Common myeloid progenitor, CD34-positive (primary cell): ENCODE data around the gene MMRN2.

ENCODE experiments used
- CTCF ChIA-PET: fragments of 350-600 bp; sonication (Branson Sonifier 250); formaldehyde crosslinking; loops from one replicate; lab custom pipeline; 2021; ENCODE audit warnings: antibody characterized with exemption; lab: Charles Lee
- POLR2A ChIA-PET: fragments of 350-600 bp; sonication (Branson Sonifier 250); formaldehyde crosslinking; loops from one replicate; lab custom pipeline; 2021; ENCODE audit warnings: antibody characterized with exemption; lab: Charles Lee
- DNase-seq, 3 donors: peaks; one replicate each; pipeline versions ENCODE4 v3.0.0 to v3.0.0-alpha.2; 2013
- H3K27ac ChIP-seq, 2 experiments: 1 replicate in 1 of 2; 2 replicates in 1 of 2; pipeline ENCODE4 v1.7.0; 2013; ENCODE audit warnings: inconsistent platforms in 2 of 2, low read length in 2 of 2, mild to moderate bottlenecking in 2 of 2, low read depth in 1 of 2, moderate library complexity in 1 of 2; ENCODE audit not compliant: severe bottlenecking in 2 of 2, insufficient read depth in 1 of 2, poor library complexity in 1 of 2
- H3K27me3 ChIP-seq, 5 experiments: replicated peaks in 2 of 5; 1 replicate in 3 of 5; 2 replicates in 2 of 5; pipeline versions ENCODE4 v1.6.1 to v1.7.0; 2013; ENCODE audit warnings: low read length in 4 of 5, mild to moderate bottlenecking in 2 of 5, moderate library complexity in 2 of 5, inconsistent platforms in 1 of 5; ENCODE audit not compliant: insufficient read depth in 5 of 5, control insufficient read depth in 4 of 5
- H3K36me3 ChIP-seq, 4 experiments: 1 replicate in 2 of 4; 2 replicates in 2 of 4; pipeline versions ENCODE4 v1.6.1 to v1.7.0; 2013; ENCODE audit warnings: low read length in 3 of 4, control low read depth in 1 of 4, mild to moderate bottlenecking in 1 of 4; ENCODE audit not compliant: control insufficient read depth in 4 of 4, insufficient read depth in 4 of 4
- H3K4me1 ChIP-seq, 4 experiments: 1 replicate in 3 of 4; 2 replicates in 1 of 4; pipeline versions ENCODE4 v1.6.1 to v1.7.1; 2013; ENCODE audit warnings: low read length in 3 of 4, mild to moderate bottlenecking in 3 of 4, control low read depth in 1 of 4, inconsistent platforms in 1 of 4, moderate library complexity in 1 of 4; ENCODE audit not compliant: control insufficient read depth in 4 of 4, insufficient read depth in 4 of 4; ENCODE audit errors: control extremely low read depth in 1 of 4
- H3K4me3 ChIP-seq, 7 experiments: 1 replicate in 4 of 7; 2 replicates in 3 of 7; pipeline versions ENCODE4 v1.5.1 to v1.7.0; 2013; ENCODE audit warnings: mild to moderate bottlenecking in 7 of 7, low read length in 6 of 7, moderate library complexity in 6 of 7, inconsistent platforms in 2 of 7, low read depth in 2 of 7, control low read depth in 1 of 7; ENCODE audit not compliant: insufficient read depth in 4 of 7, control insufficient read depth in 1 of 7; ENCODE audit errors: extremely low read depth in 1 of 7
- H3K9me3 ChIP-seq, 5 experiments: 1 replicate in 4 of 5; 2 replicates in 1 of 5; pipeline versions ENCODE4 v1.6.1 to v1.7.1; 2013; ENCODE audit warnings: low read length in 4 of 5, mild to moderate bottlenecking in 2 of 5, inconsistent platforms in 1 of 5, low read depth in 1 of 5, moderate library complexity in 1 of 5; ENCODE audit not compliant: control insufficient read depth in 4 of 5, insufficient read depth in 2 of 5; ENCODE audit errors: control extremely low read depth in 1 of 5
- WGBS: methylation state at CpG from one replicate; pipeline ENCODE4 v1.1.5; 2013; ENCODE audit not compliant: insufficient coverage; 5-methylcytosine and 5-hydroxymethylcytosine counted together

The MMRN2 gene

DNA sequence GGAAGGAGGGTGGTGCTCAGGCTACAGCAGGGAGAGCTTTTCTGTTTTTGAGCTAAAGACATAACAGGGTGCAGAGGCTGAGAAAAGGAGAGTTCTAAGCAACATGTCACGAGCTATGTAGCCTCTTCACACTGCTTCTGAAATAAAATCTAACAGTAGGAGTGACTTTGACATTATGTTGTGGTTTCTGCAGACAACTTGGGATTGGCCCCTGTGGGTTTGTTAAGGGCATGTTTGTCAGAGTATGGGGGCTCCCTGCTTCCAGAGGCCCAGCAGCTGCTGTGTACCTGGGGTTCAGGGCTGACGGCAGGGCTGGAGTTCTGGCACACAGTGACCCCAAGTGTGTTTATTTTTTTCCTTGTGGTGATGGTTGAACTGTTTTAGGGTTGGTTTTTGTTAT is 24.7 kb downstream of the MMRN2 start:
- H3K27me3 ChIP-seq: no peaks in the 10 kb centered on the region
- 95% methylated on average over 2 of the region's 2 CpGs for WGBS
- H3K4me1 ChIP-seq: no peaks in the 10 kb centered on the region
- CTCF ChIA-PET: no interaction called here
- H3K9me3 ChIP-seq: no peaks in the 10 kb centered on the region
- H3K27ac ChIP-seq: no peak overlapping the region
- POLR2A ChIA-PET: no interaction called here
- no peaks in the 10 kb centered on the region for H3K36me3 ChIP-seq
- no peak overlapping the region for H3K4me3 ChIP-seq
- no peak for DNase-seq

DNA sequence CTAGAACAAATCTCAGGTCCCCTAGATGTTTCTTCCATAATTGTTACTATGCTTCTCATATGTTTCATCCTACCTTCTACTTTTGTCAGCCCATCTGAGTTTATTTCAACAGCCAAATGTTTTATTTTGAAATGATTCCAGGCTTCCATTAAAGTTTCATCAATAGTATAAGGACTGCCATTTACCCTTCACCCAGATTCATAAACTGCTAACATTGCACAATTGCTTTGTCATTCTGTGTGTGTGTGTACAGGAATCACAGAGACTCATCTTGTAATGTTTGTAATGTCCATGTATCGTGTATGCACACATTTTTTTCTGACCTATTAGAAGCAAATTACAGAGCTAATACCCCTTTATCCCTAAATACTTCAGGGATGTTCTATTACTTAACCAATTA is 25.5 kb downstream of the MMRN2 start:
- WGBS: no CpG with 5 or more reads among the region's 1 CpG
- CTCF ChIA-PET: no interaction called here

DNA sequence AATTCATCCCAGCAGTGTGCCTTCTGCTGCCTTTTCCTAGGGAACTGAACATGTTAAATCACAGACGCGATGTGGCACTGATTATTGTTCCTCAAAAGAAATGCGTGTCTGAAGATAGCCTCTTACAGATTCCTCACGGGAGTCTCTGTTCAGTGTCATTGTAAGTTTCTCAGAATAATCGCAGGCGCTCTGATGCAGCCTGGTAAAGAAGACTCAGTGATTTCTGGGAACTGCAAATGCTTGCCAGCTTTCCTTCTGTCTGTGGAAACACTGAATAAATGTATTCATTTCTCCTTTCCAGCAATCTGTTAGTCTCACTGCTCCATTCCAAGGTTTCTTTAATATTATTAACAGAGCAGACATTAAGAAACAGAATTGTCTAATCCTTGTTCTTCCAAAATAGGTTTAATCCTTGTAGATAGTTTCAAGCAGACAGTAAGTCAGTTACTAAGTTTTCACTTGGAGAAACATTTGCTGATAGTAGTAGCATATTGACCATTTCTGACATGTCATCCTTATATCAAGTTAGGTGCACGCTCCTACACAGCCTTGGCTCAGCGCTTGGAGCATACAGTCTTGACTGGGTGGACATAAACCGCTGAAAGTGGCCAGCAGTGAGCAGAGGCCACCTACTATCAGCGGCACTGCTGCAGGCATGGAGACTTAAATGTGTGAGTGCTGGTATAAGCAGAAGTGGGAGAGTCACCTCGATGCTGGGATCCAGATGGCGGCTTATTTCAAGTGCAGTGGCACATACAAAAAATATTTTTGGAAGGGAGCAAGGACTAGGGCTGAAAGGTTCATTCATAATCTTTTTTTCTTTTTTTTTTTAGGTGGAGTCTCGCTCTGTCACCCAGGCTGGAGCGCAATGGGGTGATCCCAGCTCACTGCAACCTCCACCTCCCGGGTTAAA is 27.7 kb downstream of the MMRN2 start:
- H3K27me3 ChIP-seq: no peaks in the 10 kb centered on the region
- WGBS: 95% methylated on average over 13 of the region's 15 CpGs
- DNase-seq: no peak
- H3K4me1 ChIP-seq: no peaks in the 10 kb centered on the region
- no peak overlapping the region for H3K4me3 ChIP-seq
- no peaks in the 10 kb centered on the region for H3K36me3 ChIP-seq
- CTCF ChIA-PET: interaction anchor here (2.2 kb wide), 1 partner anchor 9 kb away, joined by 9 read pairs; no protein-coding TSS in a partner anchor
- no peak overlapping the region for H3K27ac ChIP-seq
- H3K9me3 ChIP-seq: no peaks in the 10 kb centered on the region
- POLR2A ChIA-PET: no interaction called here

More for the DNA sequence above, 25.5 kb downstream of the MMRN2 start:
- no peak overlapping the region for H3K27ac ChIP-seq
- no peaks in the 10 kb centered on the region for H3K36me3 ChIP-seq
- H3K9me3 ChIP-seq: no peaks in the 10 kb centered on the region
- POLR2A ChIA-PET: no interaction called here
- H3K4me1 ChIP-seq: no peaks in the 10 kb centered on the region
- DNase-seq: no peak
- no peaks in the 10 kb centered on the region for H3K27me3 ChIP-seq
- H3K4me3 ChIP-seq: no peak overlapping the region

DNA sequence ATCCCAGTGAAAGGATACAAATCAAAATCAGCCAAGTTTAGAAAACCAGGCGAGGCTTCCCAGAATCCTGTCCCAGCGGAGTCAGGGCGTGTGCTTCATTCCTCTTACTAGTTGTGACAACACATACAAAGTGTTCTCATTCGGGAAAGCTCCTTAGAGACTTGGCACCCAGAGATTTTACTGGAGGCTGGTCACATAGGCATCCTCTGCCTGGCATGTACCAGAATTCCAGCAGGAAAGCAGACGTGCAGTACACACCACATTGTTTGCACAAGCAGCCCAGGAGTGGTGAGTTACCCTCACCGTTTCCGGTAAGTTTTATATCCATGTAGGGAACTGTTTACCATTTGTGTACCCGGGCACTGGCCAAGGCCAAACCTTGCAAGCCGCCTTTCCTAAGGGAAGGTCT is 34.9 kb downstream of the MMRN2 start:
- POLR2A ChIA-PET: no interaction called here
- Histone ChIP-seq H3K9me3 (no peaks in the 10 kb centered on the region), H3K27ac (no peak overlapping the region), H3K4me1 (no peaks in the 10 kb centered on the region), H3K27me3 (peaks cover 0 to 3% (median 0%) of the 10 kb centered on the region in 5 experiments), H3K36me3 (no peaks in the 10 kb centered on the region), H3K4me3 (no peak overlapping the region)
- 89% methylated on average over 9 of the region's 9 CpGs for WGBS
- CTCF ChIA-PET: no interaction called here
- no peak for DNase-seq

DNA sequence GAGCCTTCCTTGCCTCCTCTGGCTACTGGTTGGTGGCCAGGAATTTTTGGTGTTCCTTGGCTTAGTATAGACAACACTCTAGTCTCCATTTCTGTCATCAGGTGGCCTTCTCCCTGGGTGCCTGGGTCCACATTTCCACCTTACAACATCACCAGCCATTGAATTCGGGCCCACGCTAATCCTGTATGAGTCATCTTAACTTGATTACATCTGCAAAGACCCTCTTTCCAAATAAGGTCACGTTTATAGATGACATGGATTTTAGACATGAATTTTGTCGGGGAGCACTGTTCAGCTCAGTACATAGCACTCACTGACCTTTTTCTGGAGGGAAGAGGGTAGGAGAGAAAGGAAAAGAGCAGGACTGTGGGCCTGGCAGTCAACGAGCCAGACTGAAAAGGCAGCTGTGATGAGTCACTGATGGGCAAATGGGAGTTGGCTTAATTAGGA is 39.4 kb downstream of the MMRN2 start:
- H3K4me3 ChIP-seq: no peak overlapping the region
- H3K27ac ChIP-seq: no peak overlapping the region
- DNase-seq: no peak
- ChIA-PET CTCF (interaction anchor here (1.4 kb wide), 1 partner anchor 222 kb away, joined by 4 read pairs; no protein-coding TSS in a partner anchor), POLR2A (no interaction called here)
- WGBS: 100% methylated on average over 4 of the region's 5 CpGs
- H3K4me1 ChIP-seq: no peaks in the 10 kb centered on the region
- no peaks in the 10 kb centered on the region for H3K36me3 ChIP-seq
- H3K9me3 ChIP-seq: no peaks in the 10 kb centered on the region
- peaks cover 0 to 3% (median 0%) of the 10 kb centered on the region in 5 experiments for H3K27me3 ChIP-seq

DNA sequence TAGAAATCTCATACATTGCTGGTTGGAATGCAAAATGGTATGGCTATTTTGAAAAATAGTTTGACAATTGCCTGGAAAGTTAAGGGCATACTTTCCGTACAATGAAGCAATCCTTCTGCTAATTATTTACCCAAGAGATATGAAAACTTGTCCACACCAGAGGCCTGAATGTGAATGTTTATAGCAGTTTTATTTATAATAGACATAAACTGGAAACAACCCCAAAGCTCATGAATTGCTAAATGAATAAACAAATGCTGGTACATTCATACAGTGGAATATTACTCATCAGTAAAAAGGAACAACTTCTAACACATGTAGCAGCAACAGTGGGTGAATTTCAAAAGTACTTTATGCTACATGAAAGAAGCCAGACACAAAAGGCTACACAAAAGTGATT is 42.7 kb downstream of the MMRN2 start:
- ChIA-PET CTCF (no interaction called here), POLR2A (no interaction called here)
- Histone ChIP-seq H3K36me3 (no peaks in the 10 kb centered on the region), H3K27ac (no peak overlapping the region), H3K4me3 (no peak overlapping the region), H3K9me3 (no peaks in the 10 kb centered on the region), H3K4me1 (no peaks in the 10 kb centered on the region), H3K27me3 (peaks cover 0 to 2% (median 0%) of the 10 kb centered on the region in 5 experiments)
- WGBS: no CpG with 5 or more reads among the region's 1 CpG
- no peak for DNase-seq

DNA sequence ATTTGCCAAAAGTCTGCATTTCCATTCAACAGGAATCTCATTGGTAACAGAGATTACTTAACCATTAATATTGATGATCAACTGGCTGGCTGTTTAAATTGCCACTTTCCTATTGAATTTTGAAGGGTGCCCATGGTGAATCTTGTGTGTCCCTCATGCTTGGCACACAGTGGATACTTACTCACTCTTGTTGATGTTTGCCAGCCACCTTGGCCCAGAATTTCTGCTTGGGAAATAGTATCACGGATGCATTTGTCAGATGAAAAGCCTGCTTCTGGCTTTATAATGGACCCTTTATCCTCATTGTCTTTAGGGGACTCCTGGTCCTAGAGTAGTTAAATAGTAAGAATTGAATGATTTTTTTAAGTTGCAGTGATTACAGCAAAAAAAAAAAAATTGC is 52.0 kb downstream of the MMRN2 start:
- CTCF ChIA-PET: interaction anchor here (0.6 kb wide), 2 partner anchors 202 to 1134 kb away, joined by 3 to 5 read pairs; no protein-coding TSS in a partner anchor
- 100% methylated on average over 1 of the region's 1 CpG for WGBS
- H3K27me3 ChIP-seq: peaks cover 0 to 19% (median 0%) of the 10 kb centered on the region in 5 experiments

More for the DNA sequence above, 52.0 kb downstream of the MMRN2 start:
- POLR2A ChIA-PET: interaction anchor here (0.6 kb wide), 1 partner anchor 12 kb away, joined by 5 read pairs; no protein-coding TSS in a partner anchor
- H3K4me1 ChIP-seq: no peaks in the 10 kb centered on the region
- no peak for DNase-seq
- H3K36me3 ChIP-seq: no peaks in the 10 kb centered on the region
- no peak overlapping the region for H3K4me3 ChIP-seq
- peaks cover 0 to 10% (median 4%) of the 10 kb centered on the region in 5 experiments for H3K9me3 ChIP-seq
- no peak overlapping the region for H3K27ac ChIP-seq
